GM23338 (cell line): ENCODE data around the gene RNF11. TPM values are rescaled to one million over a fixed set of nuclear protein-coding genes. Genes with fewer than 3 reads are reported as not detected.

ENCODE experiments used
- ATAC-seq: fragments of 200-7000 bp; cut with Tn5 transposase; 3 replicates; pipeline ENCODE4 v1.9.1; 2020
- DNase-seq: peaks from one replicate; pipeline ENCODE4 v3.0.0-alpha.2; 2015; ENCODE audit warnings: low spot score
- H2AFZ ChIP-seq: fragments of 200-600 bp; sonication (generic); 2 replicates; pipeline ENCODE4 v1.8.0; 2016; ENCODE audit warnings: antibody characterized with exemption, mild to moderate bottlenecking, moderate library complexity
- H3F3A ChIP-seq: fragments of 200-600 bp; sonication (generic); replicated peaks from 2 replicates; pipeline ENCODE4 v1.8.0; 2017; ENCODE audit warnings: antibody characterized with exemption, mixed run types, low read depth
- H3K27ac ChIP-seq: fragments of 200-600 bp; sonication (generic); 2 replicates; pipeline ENCODE4 v1.6.1; 2016; ENCODE audit warnings: low read depth
- H3K27me3 ChIP-seq: fragments of 200-600 bp; sonication (generic); 2 replicates; pipeline ENCODE4 v1.8.0; 2016; ENCODE audit warnings: mild to moderate bottlenecking, mixed run types, moderate library complexity; ENCODE audit not compliant: insufficient read depth
- H3K36me3 ChIP-seq: fragments of 200-600 bp; sonication (generic); 2 replicates; pipeline ENCODE4 v1.8.0; 2016; ENCODE audit warnings: mild to moderate bottlenecking; ENCODE audit not compliant: insufficient read depth
- H3K4me1 ChIP-seq: fragments of 200-600 bp; sonication (generic); 2 replicates; pipeline ENCODE4 v1.8.0; 2016; ENCODE audit warnings: mild to moderate bottlenecking, moderate library complexity; ENCODE audit not compliant: insufficient read depth
- H3K4me2 ChIP-seq: fragments of 200-600 bp; sonication (generic); 2 replicates; pipeline ENCODE4 v1.7.1; 2017; ENCODE audit warnings: mixed run types
- H3K4me3 ChIP-seq: fragments of 200-600 bp; sonication (generic); 2 replicates; pipeline ENCODE4 v1.6.1; 2016; ENCODE audit warnings: mixed run types
- H3K79me2 ChIP-seq: fragments of 200-600 bp; sonication (generic); replicated peaks from 2 replicates; pipeline ENCODE4 v1.8.0; 2017; ENCODE audit warnings: mild to moderate bottlenecking; ENCODE audit not compliant: insufficient read depth
- H3K9me2 ChIP-seq: fragments of 200-600 bp; sonication (generic); 2 replicates; pipeline ENCODE4 v1.8.0; 2017; ENCODE audit not compliant: insufficient read depth
- H4K20me1 ChIP-seq: fragments of 200-600 bp; sonication (generic); replicated peaks from 2 replicates; pipeline ENCODE4 v1.8.0; 2017; ENCODE audit warnings: mild to moderate bottlenecking; ENCODE audit not compliant: insufficient read depth
- H3K27ac Mint-ChIP-seq: 2 replicates; pipeline ENCODE4 v1.8.0; 2020; ENCODE audit warnings: inconsistent platforms, mild to moderate bottlenecking, moderate library complexity, mixed read lengths
- H3K27me3 Mint-ChIP-seq: 3 replicates; pipeline ENCODE4 v1.8.0; 2022; ENCODE audit warnings: low read depth, mild to moderate bottlenecking, moderate library complexity, mixed read lengths, inconsistent platforms; ENCODE audit not compliant: insufficient read depth, poor library complexity
- H3K36me3 Mint-ChIP-seq: 3 replicates; pipeline ENCODE4 v1.8.0; 2021; ENCODE audit warnings: low read depth, mild to moderate bottlenecking, inconsistent platforms, moderate library complexity, mixed read lengths
- H3K4me1 Mint-ChIP-seq: 3 replicates; pipeline ENCODE4 v1.8.0; 2020; ENCODE audit warnings: mild to moderate bottlenecking, inconsistent platforms, mixed read lengths
- H3K4me3 Mint-ChIP-seq: 3 replicates; pipeline ENCODE4 v1.8.0; 2021; ENCODE audit warnings: moderate library complexity, mild to moderate bottlenecking, inconsistent platforms, mixed read lengths
- H3K9me3 Mint-ChIP-seq: 3 replicates; pipeline ENCODE4 v1.8.0; 2020; ENCODE audit warnings: moderate library complexity, mild to moderate bottlenecking, inconsistent platforms, mixed read lengths
- CREB1 ChIP-seq: fragments of 250-450 bp; sonication (Bioruptor Pico); IDR thresholded peaks from 2 replicates; pipeline ENCODE4 v1.5.0; 2020; ENCODE audit warnings: low read depth, mild to moderate bottlenecking, moderate library complexity
- EZH2 ChIP-seq: fragments of 200-600 bp; sonication (generic); IDR thresholded peaks from one replicate; pipeline ENCODE4 v1.8.0; 2017; ENCODE audit warnings: antibody characterized with exemption, mild to moderate bottlenecking, low read depth; ENCODE audit not compliant: unreplicated experiment
- EZH2phosphoT487 ChIP-seq: fragments of 200-600 bp; sonication (generic); IDR thresholded peaks from one replicate; pipeline ENCODE4 v1.8.1; 2018; ENCODE audit warnings: antibody characterized with exemption; ENCODE audit not compliant: unreplicated experiment
- JUNB ChIP-seq: IDR thresholded peaks from one replicate; pipeline ENCODE4 v1.6.1; 2016; ENCODE audit warnings: antibody characterized with exemption; ENCODE audit not compliant: unreplicated experiment
- NANOG ChIP-seq: IDR thresholded peaks from 2 replicates; pipeline ENCODE4 v1.6.1; 2016; ENCODE audit warnings: antibody characterized with exemption, borderline replicate concordance
- POLR2AphosphoS5 ChIP-seq: IDR thresholded peaks from 2 replicates; pipeline ENCODE4 v1.6.1; 2016; ENCODE audit warnings: antibody characterized with exemption, low read depth
- STAT1 ChIP-seq: IDR thresholded peaks from one replicate; pipeline ENCODE4 v1.6.1; 2016; ENCODE audit warnings: antibody characterized with exemption; ENCODE audit not compliant: unreplicated experiment
- ZNF114 ChIP-seq: fragments of 250-450 bp; sonication (Bioruptor Pico); IDR thresholded peaks from 2 replicates; pipeline ENCODE4 v1.5.0; 2020; ENCODE audit warnings: mild to moderate bottlenecking, moderate library complexity
- ZNF331 ChIP-seq: fragments of 250-450 bp; sonication (Bioruptor Pico); IDR thresholded peaks from 2 replicates; pipeline ENCODE4 v1.5.0; 2020; ENCODE audit warnings: low read depth, mild to moderate bottlenecking, moderate library complexity
- polyA plus RNA-seq: library from polyadenylated mRNA; unstranded; fragments of >200 nt; fragmentation: Nextera tagmentation; extraction: Ambion mirVana; gene quantifications from 2 replicates; pipeline ENCODE4 v1.2.1, GENCODE V29; 2016
- total RNA-seq: library from RNA; depleted of rRNA; stranded (reverse); fragments of >200 nt; shearing (Covaris generic); gene quantifications from 2 replicates; pipeline ENCODE4 v1.2.3, GENCODE V29; 2014
- TF ChIP-seq, protein P1 (sequence below): IDR thresholded peaks from one replicate; pipeline ENCODE4 v1.6.1; 2018; ENCODE audit warnings: antibody characterized with exemption; ENCODE audit not compliant: unreplicated experiment
- TF ChIP-seq, protein P2 (sequence below), 2 experiments: fragments of 200-600 bp in 1 of 2; sonication (generic) in 1 of 2; conservative IDR thresholded peaks; 2 replicates each; pipeline versions ENCODE4 v1.5.1 to v1.6.1; 2016 to 2017; ENCODE audit warnings: antibody characterized with exemption in 2 of 2, low read depth in 2 of 2, mild to moderate bottlenecking in 2 of 2, moderate library complexity in 1 of 2
- TF ChIP-seq, protein P3 (sequence below): fragments of 250-450 bp; sonication (Bioruptor Pico); IDR thresholded peaks from 2 replicates; pipeline ENCODE4 v1.5.0; 2020; ENCODE audit warnings: mild to moderate bottlenecking, moderate library complexity
- TF ChIP-seq, protein P4 (sequence below): IDR thresholded peaks from 2 replicates; pipeline ENCODE4 v1.6.1; 2016; ENCODE audit warnings: antibody characterized with exemption

Gene RNF11
- total and polyA plus RNA-seq, 2 experiments from 2014 or later, result 22.3 to 43.0 TPM

DNA sequence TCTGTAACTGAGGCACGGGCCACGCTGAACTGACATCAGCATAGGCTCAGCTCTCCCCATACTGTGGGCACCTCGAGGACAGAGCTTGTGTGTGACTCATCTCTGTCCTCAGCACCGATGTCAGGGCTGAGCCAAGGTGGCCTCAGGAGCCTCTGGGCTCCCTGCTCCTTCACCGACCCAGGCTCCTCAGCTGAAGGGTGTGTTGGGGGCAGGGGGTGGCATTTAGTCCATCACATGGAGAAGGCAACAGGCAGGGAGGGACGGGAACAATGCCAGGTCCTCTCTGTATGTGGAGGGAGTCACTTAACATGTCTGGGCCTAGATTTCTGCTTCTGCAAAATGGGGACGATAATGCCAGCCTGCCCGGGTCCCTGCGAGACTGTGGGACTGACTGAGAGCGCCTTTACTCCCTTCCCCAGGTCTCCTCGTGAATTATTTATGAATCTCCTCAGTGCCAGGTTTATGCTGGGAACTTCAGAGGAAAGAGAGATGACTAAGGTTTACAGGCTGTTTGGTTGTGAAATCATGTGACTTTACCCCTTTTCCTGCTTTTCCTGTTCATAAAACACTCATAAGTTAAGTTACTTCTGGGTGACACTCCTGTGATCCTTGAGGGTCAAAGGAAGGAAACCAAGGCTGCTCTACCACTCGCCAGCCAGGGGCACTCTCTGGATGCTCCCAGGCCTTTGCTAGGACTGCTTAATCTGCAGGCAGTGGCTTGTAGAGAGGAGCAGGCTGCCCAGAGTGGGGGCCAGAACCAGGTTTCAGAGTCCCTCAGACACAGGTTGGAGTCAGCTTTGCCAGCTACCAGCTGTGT is 78.1 kb downstream of the RNF11 start:
- H3K79me2 ChIP-seq, result no peaks in the 10 kb centered on the region
- H3K9me2 ChIP-seq, result no peaks in the 10 kb centered on the region
- H3K4me3 Mint-ChIP-seq, result no peak overlapping the region
- H3K4me1 ChIP-seq, result no peaks in the 10 kb centered on the region
- TF ChIP-seq, protein P1, sequence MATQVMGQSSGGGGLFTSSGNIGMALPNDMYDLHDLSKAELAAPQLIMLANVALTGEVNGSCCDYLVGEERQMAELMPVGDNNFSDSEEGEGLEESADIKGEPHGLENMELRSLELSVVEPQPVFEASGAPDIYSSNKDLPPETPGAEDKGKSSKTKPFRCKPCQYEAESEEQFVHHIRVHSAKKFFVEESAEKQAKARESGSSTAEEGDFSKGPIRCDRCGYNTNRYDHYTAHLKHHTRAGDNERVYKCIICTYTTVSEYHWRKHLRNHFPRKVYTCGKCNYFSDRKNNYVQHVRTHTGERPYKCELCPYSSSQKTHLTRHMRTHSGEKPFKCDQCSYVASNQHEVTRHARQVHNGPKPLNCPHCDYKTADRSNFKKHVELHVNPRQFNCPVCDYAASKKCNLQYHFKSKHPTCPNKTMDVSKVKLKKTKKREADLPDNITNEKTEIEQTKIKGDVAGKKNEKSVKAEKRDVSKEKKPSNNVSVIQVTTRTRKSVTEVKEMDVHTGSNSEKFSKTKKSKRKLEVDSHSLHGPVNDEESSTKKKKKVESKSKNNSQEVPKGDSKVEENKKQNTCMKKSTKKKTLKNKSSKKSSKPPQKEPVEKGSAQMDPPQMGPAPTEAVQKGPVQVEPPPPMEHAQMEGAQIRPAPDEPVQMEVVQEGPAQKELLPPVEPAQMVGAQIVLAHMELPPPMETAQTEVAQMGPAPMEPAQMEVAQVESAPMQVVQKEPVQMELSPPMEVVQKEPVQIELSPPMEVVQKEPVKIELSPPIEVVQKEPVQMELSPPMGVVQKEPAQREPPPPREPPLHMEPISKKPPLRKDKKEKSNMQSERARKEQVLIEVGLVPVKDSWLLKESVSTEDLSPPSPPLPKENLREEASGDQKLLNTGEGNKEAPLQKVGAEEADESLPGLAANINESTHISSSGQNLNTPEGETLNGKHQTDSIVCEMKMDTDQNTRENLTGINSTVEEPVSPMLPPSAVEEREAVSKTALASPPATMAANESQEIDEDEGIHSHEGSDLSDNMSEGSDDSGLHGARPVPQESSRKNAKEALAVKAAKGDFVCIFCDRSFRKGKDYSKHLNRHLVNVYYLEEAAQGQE, result no peak
- TF ChIP-seq, protein P2, sequence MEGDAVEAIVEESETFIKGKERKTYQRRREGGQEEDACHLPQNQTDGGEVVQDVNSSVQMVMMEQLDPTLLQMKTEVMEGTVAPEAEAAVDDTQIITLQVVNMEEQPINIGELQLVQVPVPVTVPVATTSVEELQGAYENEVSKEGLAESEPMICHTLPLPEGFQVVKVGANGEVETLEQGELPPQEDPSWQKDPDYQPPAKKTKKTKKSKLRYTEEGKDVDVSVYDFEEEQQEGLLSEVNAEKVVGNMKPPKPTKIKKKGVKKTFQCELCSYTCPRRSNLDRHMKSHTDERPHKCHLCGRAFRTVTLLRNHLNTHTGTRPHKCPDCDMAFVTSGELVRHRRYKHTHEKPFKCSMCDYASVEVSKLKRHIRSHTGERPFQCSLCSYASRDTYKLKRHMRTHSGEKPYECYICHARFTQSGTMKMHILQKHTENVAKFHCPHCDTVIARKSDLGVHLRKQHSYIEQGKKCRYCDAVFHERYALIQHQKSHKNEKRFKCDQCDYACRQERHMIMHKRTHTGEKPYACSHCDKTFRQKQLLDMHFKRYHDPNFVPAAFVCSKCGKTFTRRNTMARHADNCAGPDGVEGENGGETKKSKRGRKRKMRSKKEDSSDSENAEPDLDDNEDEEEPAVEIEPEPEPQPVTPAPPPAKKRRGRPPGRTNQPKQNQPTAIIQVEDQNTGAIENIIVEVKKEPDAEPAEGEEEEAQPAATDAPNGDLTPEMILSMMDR (conservative IDR thresholded peaks at IDR 0.05; ENCODE audit: low read depth in 2 of 2), result no peak
- TF ChIP-seq, protein P3, sequence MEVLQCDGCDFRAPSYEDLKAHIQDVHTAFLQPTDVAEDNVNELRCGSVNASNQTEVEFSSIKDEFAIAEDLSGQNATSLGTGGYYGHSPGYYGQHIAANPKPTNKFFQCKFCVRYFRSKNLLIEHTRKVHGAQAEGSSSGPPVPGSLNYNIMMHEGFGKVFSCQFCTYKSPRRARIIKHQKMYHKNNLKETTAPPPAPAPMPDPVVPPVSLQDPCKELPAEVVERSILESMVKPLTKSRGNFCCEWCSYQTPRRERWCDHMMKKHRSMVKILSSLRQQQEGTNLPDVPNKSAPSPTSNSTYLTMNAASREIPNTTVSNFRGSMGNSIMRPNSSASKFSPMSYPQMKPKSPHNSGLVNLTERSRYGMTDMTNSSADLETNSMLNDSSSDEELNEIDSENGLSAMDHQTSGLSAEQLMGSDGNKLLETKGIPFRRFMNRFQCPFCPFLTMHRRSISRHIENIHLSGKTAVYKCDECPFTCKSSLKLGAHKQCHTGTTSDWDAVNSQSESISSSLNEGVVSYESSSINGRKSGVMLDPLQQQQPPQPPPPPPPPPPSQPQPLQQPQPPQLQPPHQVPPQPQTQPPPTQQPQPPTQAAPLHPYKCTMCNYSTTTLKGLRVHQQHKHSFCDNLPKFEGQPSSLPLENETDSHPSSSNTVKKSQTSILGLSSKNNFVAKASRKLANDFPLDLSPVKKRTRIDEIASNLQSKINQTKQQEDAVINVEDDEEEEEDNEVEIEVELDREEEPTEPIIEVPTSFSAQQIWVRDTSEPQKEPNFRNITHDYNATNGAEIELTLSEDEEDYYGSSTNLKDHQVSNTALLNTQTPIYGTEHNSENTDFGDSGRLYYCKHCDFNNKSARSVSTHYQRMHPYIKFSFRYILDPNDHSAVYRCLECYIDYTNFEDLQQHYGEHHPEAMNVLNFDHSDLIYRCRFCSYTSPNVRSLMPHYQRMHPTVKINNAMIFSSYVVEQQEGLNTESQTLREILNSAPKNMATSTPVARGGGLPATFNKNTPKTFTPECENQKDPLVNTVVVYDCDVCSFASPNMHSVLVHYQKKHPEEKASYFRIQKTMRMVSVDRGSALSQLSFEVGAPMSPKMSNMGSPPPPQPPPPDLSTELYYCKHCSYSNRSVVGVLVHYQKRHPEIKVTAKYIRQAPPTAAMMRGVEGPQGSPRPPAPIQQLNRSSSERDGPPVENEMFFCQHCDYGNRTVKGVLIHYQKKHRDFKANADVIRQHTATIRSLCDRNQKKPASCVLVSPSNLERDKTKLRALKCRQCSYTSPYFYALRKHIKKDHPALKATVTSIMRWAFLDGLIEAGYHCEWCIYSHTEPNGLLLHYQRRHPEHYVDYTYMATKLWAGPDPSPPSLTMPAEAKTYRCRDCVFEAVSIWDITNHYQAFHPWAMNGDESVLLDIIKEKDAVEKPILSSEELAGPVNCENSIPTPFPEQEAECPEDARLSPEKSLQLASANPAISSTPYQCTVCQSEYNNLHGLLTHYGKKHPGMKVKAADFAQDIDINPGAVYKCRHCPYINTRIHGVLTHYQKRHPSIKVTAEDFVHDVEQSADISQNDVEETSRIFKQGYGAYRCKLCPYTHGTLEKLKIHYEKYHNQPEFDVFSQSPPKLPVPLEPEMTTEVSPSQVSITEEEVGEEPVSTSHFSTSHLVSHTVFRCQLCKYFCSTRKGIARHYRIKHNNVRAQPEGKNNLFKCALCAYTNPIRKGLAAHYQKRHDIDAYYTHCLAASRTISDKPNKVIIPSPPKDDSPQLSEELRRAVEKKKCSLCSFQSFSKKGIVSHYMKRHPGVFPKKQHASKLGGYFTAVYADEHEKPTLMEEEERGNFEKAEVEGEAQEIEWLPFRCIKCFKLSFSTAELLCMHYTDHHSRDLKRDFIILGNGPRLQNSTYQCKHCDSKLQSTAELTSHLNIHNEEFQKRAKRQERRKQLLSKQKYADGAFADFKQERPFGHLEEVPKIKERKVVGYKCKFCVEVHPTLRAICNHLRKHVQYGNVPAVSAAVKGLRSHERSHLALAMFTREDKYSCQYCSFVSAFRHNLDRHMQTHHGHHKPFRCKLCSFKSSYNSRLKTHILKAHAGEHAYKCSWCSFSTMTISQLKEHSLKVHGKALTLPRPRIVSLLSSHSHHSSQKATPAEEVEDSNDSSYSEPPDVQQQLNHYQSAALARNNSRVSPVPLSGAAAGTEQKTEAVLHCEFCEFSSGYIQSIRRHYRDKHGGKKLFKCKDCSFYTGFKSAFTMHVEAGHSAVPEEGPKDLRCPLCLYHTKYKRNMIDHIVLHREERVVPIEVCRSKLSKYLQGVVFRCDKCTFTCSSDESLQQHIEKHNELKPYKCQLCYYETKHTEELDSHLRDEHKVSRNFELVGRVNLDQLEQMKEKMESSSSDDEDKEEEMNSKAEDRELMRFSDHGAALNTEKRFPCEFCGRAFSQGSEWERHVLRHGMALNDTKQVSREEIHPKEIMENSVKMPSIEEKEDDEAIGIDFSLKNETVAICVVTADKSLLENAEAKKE (CRISPR knock-in tag), result no peak
- TF ChIP-seq EZH2 (no peak), STAT1 (no peak), ZNF114 (CRISPR knock-in tag) (no peak), CREB1 (CRISPR knock-in tag) (no peak), NANOG (no peak), POLR2AphosphoS5 (no peak), EZH2phosphoT487 (no peak), JUNB (no peak), ZNF331 (CRISPR knock-in tag) (no peak)
- TF ChIP-seq, protein P4, sequence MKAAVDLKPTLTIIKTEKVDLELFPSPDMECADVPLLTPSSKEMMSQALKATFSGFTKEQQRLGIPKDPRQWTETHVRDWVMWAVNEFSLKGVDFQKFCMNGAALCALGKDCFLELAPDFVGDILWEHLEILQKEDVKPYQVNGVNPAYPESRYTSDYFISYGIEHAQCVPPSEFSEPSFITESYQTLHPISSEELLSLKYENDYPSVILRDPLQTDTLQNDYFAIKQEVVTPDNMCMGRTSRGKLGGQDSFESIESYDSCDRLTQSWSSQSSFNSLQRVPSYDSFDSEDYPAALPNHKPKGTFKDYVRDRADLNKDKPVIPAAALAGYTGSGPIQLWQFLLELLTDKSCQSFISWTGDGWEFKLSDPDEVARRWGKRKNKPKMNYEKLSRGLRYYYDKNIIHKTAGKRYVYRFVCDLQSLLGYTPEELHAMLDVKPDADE, result no peak
- H4K20me1 ChIP-seq, result no peaks in the 10 kb centered on the region
- no peaks in the 10 kb centered on the region; the same call in 2 of the 3 replicates for H3K9me3 Mint-ChIP-seq
- H2AFZ ChIP-seq, result no peak overlapping the region
- no peak overlapping the region for H3K27ac ChIP-seq
- no peak overlapping the region for H3K4me3 ChIP-seq
- ATAC-seq (no peak), DNase-seq (no peak)
- no peaks in the 10 kb centered on the region for H3K36me3 Mint-ChIP-seq
- H3K36me3 ChIP-seq, result no peaks in the 10 kb centered on the region
- H3K4me2 ChIP-seq, result no peak overlapping the region
- H3K27ac Mint-ChIP-seq, result no peak overlapping the region
- H3F3A ChIP-seq, result no peaks in the 10 kb centered on the region
- no peaks in the 10 kb centered on the region for H3K27me3 ChIP-seq
- H3K4me1 Mint-ChIP-seq, result peaks cover 22% of the 10 kb centered on the region
- peaks cover 16% of the 10 kb centered on the region for H3K27me3 Mint-ChIP-seq
